ENCODE measurements around the gene ARHGAP28. TPM values are rescaled to one million over a fixed set of nuclear protein-coding genes. Genes with fewer than 3 reads are reported as not detected.
"Not testable (repeated sequence)": the region's sequence is repeated elsewhere in the genome, so short reads cannot be mapped to it uniquely, and the experiment has no call there.

ARHGAP28 gene
- total RNA-seq, 8 experiments from 2014 or later: 5.4 to 19.4 (median 9.8) TPM

- ATAC-seq (replicated peaks in 6 of 8); H3K4me3 ChIP-seq; H3K27ac ChIP-seq; in situ Hi-C loops (cut with MboI; ENCODE audit: low pct_unique_long_range_greater_than_20kb in 2 of 9, low sequenced_read_pairs in 9 of 9, unreplicated experiment in 9 of 9); H3K4me1 ChIP-seq (replicated peaks in 1 of 2): not testable (repeated sequence)
- WGBS, 10 experiments: 20 to 100% (median 92%) methylated on average over 1 of the region's 1 CpG; no CpG with 5 or more reads in 4 of the 10 experiments
Observed at GRCh38 chr18:6845521-6845920, 116.0 kb downstream of the ARHGAP28 start.

DNA sequence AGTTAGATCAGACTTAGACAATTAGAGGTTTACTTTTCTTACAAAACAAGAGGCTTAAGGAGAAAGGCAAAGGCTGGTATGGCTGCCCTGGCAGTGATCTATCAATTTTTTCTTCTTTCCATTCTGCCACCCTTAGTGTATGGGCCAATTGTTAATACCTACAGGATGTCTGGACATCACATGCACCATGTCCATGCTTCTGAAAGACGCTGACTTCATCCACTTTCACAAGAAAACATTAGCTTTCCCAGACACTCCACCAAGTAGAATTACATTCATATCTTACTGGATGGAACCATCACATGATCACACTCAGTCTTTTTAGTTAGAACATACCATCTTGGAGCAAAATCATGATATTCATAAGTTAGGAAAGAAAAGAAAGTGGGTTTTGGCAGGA lies 120.9 kb downstream of the ARHGAP28 start:
- H3K4me1 ChIP-seq (replicated peaks in 1 of 2): no peaks in the 10 kb centered on the region
- no peak overlapping the region for H3K4me3 ChIP-seq
- no peak overlapping the region for H3K27ac ChIP-seq
- ATAC-seq (replicated peaks in 6 of 8): no peak
- in situ Hi-C loops (cut with MboI; ENCODE audit: low pct_unique_long_range_greater_than_20kb in 2 of 9, low sequenced_read_pairs in 9 of 9, unreplicated experiment in 9 of 9): no loop called here
- WGBS, 10 experiments: 22 to 100% (median 80%) methylated on average over 1 of the region's 1 CpG; no CpG with 5 or more reads in 5 of the 10 experiments

- WGBS, 10 experiments: 78 to 100% (median 100%) methylated on average over 1 to 2 of the region's 2 CpGs
- H3K27ac ChIP-seq: no peak overlapping the region
- in situ Hi-C loops (cut with MboI; ENCODE audit: low pct_unique_long_range_greater_than_20kb in 2 of 9, low sequenced_read_pairs in 9 of 9, unreplicated experiment in 9 of 9): no loop called here
- no peak for ATAC-seq (replicated peaks in 6 of 8)
- H3K4me1 ChIP-seq (replicated peaks in 1 of 2): no peaks in the 10 kb centered on the region
- no peak overlapping the region for H3K4me3 ChIP-seq
Observed at GRCh38 chr18:6851480-6851879, 122.0 kb downstream of the ARHGAP28 start.

DNA sequence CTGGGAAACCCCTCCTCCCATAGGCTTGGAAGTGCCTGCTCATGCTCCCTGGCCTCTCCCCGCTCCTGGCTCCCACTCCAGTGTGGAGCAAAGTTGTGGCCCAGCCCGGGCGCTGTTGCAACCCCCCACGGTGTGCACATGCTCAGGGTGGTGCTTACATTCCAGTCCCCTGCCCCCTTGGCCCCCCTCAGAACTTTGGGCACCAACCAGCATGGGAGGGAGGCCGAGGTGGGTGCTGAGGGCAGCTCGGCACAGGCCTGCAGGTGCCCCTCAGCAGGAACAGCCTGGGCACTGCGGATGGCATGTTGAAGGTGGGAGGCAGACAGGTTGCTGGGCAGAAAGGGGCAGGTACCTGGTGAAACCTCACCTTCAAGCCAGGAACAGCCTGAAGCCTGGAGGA lies 125.3 kb downstream of the ARHGAP28 start:
- no peak for ATAC-seq (replicated peaks in 6 of 8)
- WGBS, 10 experiments: 0% methylated on average over 1 of the region's 7 CpGs; no CpG with 5 or more reads in 9 of the 10 experiments

GRCh38 chr18:6855767-6856166 lies 126.3 kb downstream of the ARHGAP28 start:
- Histone ChIP-seq H3K27ac (no peak overlapping the region), H3K4me3 (no peak overlapping the region), H3K4me1 (replicated peaks in 1 of 2) (peaks cover 0 to 3% of the 10 kb centered on the region in 2 donors)
- WGBS, 10 experiments: 36 to 100% (median 90%) methylated on average over 2 to 10 of the region's 12 CpGs; no CpG with 5 or more reads in 3 of the 10 experiments
- in situ Hi-C loops (cut with MboI; ENCODE audit: low pct_unique_long_range_greater_than_20kb in 2 of 9, low sequenced_read_pairs in 9 of 9, unreplicated experiment in 9 of 9): no loop called here
- no peak for ATAC-seq (replicated peaks in 6 of 8)

More for the DNA sequence above, 125.3 kb downstream of the ARHGAP28 start:
- Histone ChIP-seq H3K4me1 (replicated peaks in 1 of 2) (no peaks in the 10 kb centered on the region), H3K4me3 (no peak overlapping the region), H3K27ac (no peak overlapping the region)
- in situ Hi-C loops (cut with MboI; ENCODE audit: low pct_unique_long_range_greater_than_20kb in 2 of 9, low sequenced_read_pairs in 9 of 9, unreplicated experiment in 9 of 9): no loop called here

DNA sequence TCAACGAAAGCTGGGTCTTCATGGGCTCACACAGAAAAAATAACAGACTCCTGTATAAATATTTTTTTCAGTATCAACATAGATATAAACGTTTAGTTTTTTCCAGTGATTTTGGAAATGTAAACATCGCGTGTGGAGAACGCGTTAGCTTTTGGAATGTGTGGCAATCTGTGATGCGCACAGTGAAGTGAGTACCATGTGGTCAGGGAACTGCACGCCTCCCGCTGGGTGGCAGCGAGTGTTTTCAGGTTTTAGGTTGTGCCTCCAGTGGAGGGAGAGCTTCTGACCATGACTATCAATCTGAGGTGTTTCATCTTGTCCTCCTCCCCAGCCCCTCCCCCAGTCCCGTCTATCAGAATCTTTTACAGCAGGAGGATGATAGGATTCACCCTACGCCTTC lies 127.8 kb downstream of the ARHGAP28 start:
- Histone ChIP-seq H3K4me1 (replicated peaks in 1 of 2) (peaks cover 0 to 5% of the 10 kb centered on the region in 2 donors), H3K4me3 (no peak overlapping the region), H3K27ac (no peak overlapping the region)
- 30 to 91% (median 75%) methylated on average over 1 to 10 of the region's 12 CpGs; no CpG with 5 or more reads in 2 of the 10 experiments for WGBS, 10 experiments
- no peak for ATAC-seq (replicated peaks in 6 of 8)
- in situ Hi-C loops (cut with MboI; ENCODE audit: low pct_unique_long_range_greater_than_20kb in 2 of 9, low sequenced_read_pairs in 9 of 9, unreplicated experiment in 9 of 9): no loop called here

- H3K4me3 ChIP-seq: no peak overlapping the region
- WGBS, 10 experiments: 35 to 100% (median 88%) methylated on average over 1 to 4 of the region's 4 CpGs
- peaks cover 0 to 5% of the 10 kb centered on the region in 2 donors for H3K4me1 ChIP-seq (replicated peaks in 1 of 2)
- no peak overlapping the region for H3K27ac ChIP-seq
- in situ Hi-C loops (cut with MboI; ENCODE audit: low pct_unique_long_range_greater_than_20kb in 2 of 9, low sequenced_read_pairs in 9 of 9, unreplicated experiment in 9 of 9): no loop called here
- ATAC-seq (replicated peaks in 6 of 8): no peak
Observed at GRCh38 chr18:6859676-6860422, 130.3 kb downstream of the ARHGAP28 start.

DNA sequence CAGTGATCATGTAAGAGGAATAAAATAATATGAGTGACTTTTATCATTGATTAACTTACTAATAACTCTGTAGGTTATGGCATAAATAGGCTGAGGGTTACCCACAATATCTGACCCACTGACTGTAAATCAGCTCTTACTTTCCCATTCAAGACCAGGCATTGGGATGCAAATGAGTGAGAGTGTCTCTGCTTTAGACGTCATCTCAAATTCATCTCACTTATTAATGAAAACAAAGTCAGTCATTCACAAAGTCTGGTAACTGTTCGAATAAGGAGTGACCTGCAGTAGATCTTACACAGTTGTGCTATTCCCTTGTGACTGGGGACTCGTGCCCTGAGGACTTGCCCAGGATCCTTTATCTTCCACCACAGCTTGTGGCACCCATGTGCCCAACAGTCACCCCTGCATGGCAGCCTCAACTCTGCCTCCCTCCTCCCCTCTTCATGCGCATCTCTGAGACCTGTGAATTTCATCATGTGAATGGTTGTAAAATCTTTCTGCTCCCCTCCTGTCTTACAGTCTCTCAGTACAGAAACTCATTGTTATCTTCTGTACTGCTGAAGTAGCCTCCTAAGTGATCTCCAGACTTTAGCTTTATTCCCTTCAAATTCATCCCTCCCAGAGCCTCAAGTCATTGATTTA lies 131.4 kb downstream of the ARHGAP28 start:
- 29 to 90% (median 51%) methylated on average over 1 to 4 of the region's 4 CpGs; no CpG with 5 or more reads in 1 of the 10 experiments for WGBS, 10 experiments
- Histone ChIP-seq H3K27ac (no peak overlapping the region), H3K4me1 (replicated peaks in 1 of 2) (peaks cover 0 to 5% of the 10 kb centered on the region in 2 donors), H3K4me3 (no peak overlapping the region)
- ATAC-seq (replicated peaks in 6 of 8): peak in 6 of 8 experiments; percentile 16 to 84 (median 52)
- in situ Hi-C loops (cut with MboI; ENCODE audit: low pct_unique_long_range_greater_than_20kb in 2 of 9, low sequenced_read_pairs in 9 of 9, unreplicated experiment in 9 of 9): no loop called here

DNA sequence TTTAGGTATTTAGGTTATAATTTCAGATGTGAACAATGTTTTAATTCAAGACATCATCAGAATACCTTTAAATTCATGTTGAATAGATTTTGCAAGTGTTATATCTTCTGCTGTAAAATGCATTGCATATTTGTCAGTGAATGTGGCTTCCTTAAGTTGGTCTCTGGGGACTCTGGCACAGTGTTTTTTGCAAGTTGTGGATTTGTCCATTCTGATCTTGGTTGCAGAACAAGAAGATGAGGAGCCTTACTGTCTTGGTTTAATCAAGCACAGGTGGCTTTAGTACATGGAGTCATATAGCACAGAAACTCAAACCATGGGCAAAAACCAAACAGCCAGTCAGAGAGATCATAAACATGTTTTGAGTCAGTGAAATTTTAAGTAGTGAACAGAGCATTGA lies 135.7 kb downstream of the ARHGAP28 start:
- H3K4me1 ChIP-seq (replicated peaks in 1 of 2): peaks cover 0 to 5% of the 10 kb centered on the region in 2 donors
- no peak overlapping the region for H3K27ac ChIP-seq
- in situ Hi-C loops (cut with MboI; ENCODE audit: low pct_unique_long_range_greater_than_20kb in 2 of 9, low sequenced_read_pairs in 9 of 9, unreplicated experiment in 9 of 9): no loop called here
- no peak for ATAC-seq (replicated peaks in 6 of 8)
- no peak overlapping the region for H3K4me3 ChIP-seq

DNA sequence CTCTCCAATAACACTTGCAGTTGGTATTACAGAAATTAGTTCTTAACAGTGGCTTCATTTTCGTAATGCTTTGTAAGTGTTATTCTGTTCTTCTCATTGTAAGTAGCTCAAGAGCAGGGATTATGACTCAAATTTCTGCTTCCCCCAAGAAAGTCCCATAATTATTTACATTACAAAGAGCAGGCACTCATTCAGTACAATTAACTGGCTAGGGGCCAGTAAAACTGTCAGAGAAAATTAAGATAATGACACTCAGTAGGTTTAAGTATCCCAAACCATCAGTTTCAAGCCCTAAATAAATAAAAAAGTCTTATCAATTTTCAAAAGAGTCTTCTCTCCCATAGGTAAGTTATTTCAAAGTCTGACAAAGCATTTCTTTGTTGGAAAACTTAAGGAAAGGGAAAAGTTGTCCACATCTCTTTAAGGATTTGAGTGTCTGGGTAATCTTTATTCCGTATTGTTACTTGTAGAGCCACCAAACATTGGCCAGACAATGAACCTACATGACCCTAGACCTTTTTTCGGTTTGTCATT lies 137.1 kb downstream of the ARHGAP28 start:
- in situ Hi-C loops (cut with MboI; ENCODE audit: low pct_unique_long_range_greater_than_20kb in 2 of 9, low sequenced_read_pairs in 9 of 9, unreplicated experiment in 9 of 9): no loop called here
- no peak for ATAC-seq (replicated peaks in 6 of 8)
- WGBS, 10 experiments: 26 to 100% (median 64%) methylated on average over 2 to 3 of the region's 3 CpGs
- Histone ChIP-seq H3K4me1 (replicated peaks in 1 of 2) (no peaks in the 10 kb centered on the region), H3K4me3 (no peak overlapping the region), H3K27ac (no peak overlapping the region)

- no peak for ATAC-seq (replicated peaks in 6 of 8)
Observed at GRCh38 chr18:6868033-6868432, 138.5 kb downstream of the ARHGAP28 start.

GRCh38 chr18:6871566-6871965 lies 142.1 kb downstream of the ARHGAP28 start:
- no peak for ATAC-seq (replicated peaks in 6 of 8)
- in situ Hi-C loops (cut with MboI; ENCODE audit: low pct_unique_long_range_greater_than_20kb in 2 of 9, low sequenced_read_pairs in 9 of 9, unreplicated experiment in 9 of 9): no loop called here
- no peak overlapping the region for H3K27ac ChIP-seq
- H3K4me1 ChIP-seq (replicated peaks in 1 of 2): no peaks in the 10 kb centered on the region
- no peak overlapping the region for H3K4me3 ChIP-seq
- WGBS, 10 experiments: 43 to 100% (median 84%) methylated on average over 1 to 5 of the region's 6 CpGs; no CpG with 5 or more reads in 2 of the 10 experiments

More at GRCh38 chr18:6868033-6868432, 138.5 kb downstream of the ARHGAP28 start:
- in situ Hi-C loops (cut with MboI; ENCODE audit: low pct_unique_long_range_greater_than_20kb in 2 of 9, low sequenced_read_pairs in 9 of 9, unreplicated experiment in 9 of 9): no loop called here
- H3K27ac ChIP-seq: no peak overlapping the region
- H3K4me1 ChIP-seq (replicated peaks in 1 of 2): no peaks in the 10 kb centered on the region
- no peak overlapping the region for H3K4me3 ChIP-seq
- WGBS, 10 experiments: 79 to 100% (median 94%) methylated on average over 2 to 5 of the region's 6 CpGs; no CpG with 5 or more reads in 1 of the 10 experiments

DNA sequence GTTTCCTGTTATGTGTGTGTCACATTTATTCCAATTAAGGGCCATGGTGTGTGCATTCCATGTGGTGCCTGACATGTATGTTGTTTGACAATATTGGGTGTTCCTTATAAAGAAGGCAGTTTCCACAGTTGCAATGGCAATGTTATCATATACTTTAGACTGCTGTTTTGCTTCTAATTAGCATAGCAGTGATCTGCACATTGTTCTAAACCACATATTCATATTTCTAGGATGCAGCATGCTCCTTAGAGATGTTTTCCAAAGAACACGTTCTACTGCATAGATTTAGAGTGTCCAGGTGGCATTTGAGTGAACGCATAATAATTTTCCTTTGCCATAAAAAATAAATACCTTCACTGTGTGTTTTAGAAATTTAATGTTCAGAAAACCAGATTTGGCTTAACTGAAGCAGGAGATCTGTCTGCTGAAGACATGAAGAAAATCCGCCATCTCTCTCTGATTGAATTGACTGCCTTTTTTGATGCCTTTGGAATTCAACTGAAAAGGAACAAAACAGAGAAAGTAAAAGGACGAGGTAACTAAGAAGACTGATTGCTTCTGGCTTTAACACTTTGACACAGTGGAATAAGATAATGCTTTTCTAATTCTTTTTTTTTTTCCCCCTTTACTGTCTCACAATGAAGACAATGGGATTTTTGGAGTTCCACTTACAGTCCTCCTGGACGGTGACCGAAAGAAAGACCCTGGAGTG lies 143.7 kb downstream of the ARHGAP28 start:
- Histone ChIP-seq H3K27ac (no peak overlapping the region), H3K4me1 (replicated peaks in 1 of 2) (no peaks in the 10 kb centered on the region), H3K4me3 (no peak overlapping the region)
- in situ Hi-C loops (cut with MboI; ENCODE audit: low pct_unique_long_range_greater_than_20kb in 2 of 9, low sequenced_read_pairs in 9 of 9, unreplicated experiment in 9 of 9): no loop called here
- 29 to 100% (median 57%) methylated on average over 1 to 6 of the region's 6 CpGs for WGBS, 10 experiments
- ATAC-seq (replicated peaks in 6 of 8): peak in 2 of 8 experiments; percentile 26 to 90
